Transverse colon (tissue), 3 donors: ENCODE results near the gene ZNF821.

Experiments
- CTCF ChIP-seq, 5 experiments: fragments of 200-600 bp in 3 of 5; fragments of 450-650 bp in 2 of 5; sonication (generic) in 3 of 5; IDR thresholded peaks; 1 replicate in 2 of 5; 2 replicates in 3 of 5; pipeline ENCODE4 v1.5.1; 2016 to 2017; ENCODE audit warnings: antibody characterized with exemption in 5 of 5, inconsistent platforms in 3 of 5, mild to moderate bottlenecking in 2 of 5, moderate library complexity in 1 of 5
- POLR2A ChIP-seq: fragments of 450-650 bp; IDR thresholded peaks from one replicate; pipeline ENCODE4 v1.6.1; 2016; ENCODE audit warnings: antibody characterized with exemption, mild to moderate bottlenecking, moderate library complexity

DNA sequence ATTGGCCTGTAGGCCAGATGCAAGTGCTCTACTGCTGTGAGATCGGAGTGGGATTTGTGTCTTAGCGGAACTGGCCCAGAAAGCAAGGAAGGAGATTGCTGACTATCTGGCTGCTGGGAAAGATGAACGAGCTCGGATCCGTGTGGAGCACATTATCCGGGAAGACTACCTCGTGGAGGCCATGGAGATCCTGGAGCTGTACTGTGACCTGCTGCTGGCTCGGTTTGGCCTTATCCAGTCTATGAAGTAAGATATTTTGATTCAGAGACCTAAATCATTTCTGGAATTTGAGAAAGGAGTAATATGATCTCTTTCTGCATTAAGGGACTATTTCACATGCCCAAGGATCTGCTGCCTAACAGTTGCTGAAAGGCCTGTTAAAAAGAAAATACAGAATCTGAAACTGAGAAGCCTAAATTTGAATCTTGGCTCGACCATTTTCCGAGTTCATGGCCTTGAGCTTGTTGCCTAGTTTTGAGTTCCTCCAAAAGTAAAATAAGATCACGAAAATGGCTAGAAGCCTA is 32.5 kb upstream of the ZNF821 start:
- TF ChIP-seq POLR2A (no peak), CTCF (IDR thresholded peaks at IDR 0.05) (no peak)
